ENCODE data around the gene ZNF396. TPM values are rescaled to one million over a fixed set of nuclear protein-coding genes. Genes with fewer than 3 reads are reported as not detected.

ZNF396 gene
- total and polyA plus RNA-seq, 11 donors, result 0.19 to 2.2 (median 0.72) TPM

- Histone ChIP-seq H3K36me3 (peaks cover 0 to 10% (median 0%) of the 10 kb centered on the region in 9 donors), H3K9me3 (no peaks in the 10 kb centered on the region), H3K4me3 (no peak overlapping the region), H3K27me3 (no peaks in the 10 kb centered on the region), H3K27ac (no peak overlapping the region), H3K4me1 (no peaks in the 10 kb centered on the region)
- intact Hi-C loops (cut with DNase I), result no loop called here
- DNase-seq, result no peak
- WGBS, 4 donors, result 92 to 96% (median 95%) methylated on average over 6 of the region's 6 CpGs
- TF ChIP-seq POLR2A (IDR thresholded peaks at IDR 0.05), result no peak
- TF ChIP-seq, protein P1, sequence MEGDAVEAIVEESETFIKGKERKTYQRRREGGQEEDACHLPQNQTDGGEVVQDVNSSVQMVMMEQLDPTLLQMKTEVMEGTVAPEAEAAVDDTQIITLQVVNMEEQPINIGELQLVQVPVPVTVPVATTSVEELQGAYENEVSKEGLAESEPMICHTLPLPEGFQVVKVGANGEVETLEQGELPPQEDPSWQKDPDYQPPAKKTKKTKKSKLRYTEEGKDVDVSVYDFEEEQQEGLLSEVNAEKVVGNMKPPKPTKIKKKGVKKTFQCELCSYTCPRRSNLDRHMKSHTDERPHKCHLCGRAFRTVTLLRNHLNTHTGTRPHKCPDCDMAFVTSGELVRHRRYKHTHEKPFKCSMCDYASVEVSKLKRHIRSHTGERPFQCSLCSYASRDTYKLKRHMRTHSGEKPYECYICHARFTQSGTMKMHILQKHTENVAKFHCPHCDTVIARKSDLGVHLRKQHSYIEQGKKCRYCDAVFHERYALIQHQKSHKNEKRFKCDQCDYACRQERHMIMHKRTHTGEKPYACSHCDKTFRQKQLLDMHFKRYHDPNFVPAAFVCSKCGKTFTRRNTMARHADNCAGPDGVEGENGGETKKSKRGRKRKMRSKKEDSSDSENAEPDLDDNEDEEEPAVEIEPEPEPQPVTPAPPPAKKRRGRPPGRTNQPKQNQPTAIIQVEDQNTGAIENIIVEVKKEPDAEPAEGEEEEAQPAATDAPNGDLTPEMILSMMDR (IDR thresholded peaks at IDR 0.05), result no peak
- no peak for ATAC-seq
These were observed 8.0 kb downstream of the ZNF396 start for GRCh38 chr18:35369126-35369525.

DNA sequence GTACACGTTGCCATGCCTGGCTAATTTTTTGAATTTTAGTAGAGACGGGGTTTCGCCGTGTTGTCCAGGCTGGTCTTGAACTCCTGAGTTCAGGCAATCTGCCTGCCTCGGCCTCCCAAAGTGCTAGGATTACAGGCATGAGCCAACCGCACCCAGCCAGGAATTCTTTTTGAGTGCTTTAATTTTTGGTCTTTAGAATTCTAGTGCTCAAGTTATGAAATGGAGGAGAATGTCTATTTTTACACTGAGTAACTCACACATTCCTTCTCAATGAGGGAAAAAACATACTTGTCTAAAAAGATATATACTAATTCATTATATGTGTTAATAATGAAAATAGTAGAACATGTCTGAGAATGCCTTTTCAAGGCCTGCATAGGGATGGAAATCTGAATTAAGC lies 8.5 kb downstream of the ZNF396 start:
- intact Hi-C loops (cut with DNase I), result no loop called here
- 93 to 95% (median 95%) methylated on average over 6 of the region's 6 CpGs for WGBS, 4 donors
- Histone ChIP-seq H3K4me3 (no peak overlapping the region), H3K4me1 (no peaks in the 10 kb centered on the region), H3K27me3 (no peaks in the 10 kb centered on the region), H3K27ac (no peak overlapping the region), H3K9me3 (no peaks in the 10 kb centered on the region), H3K36me3 (peaks cover 0 to 10% (median 0%) of the 10 kb centered on the region in 9 donors)
- ATAC-seq (no peak), DNase-seq (no peak)
- TF ChIP-seq, protein P1 (IDR thresholded peaks at IDR 0.05), result no peak
- TF ChIP-seq POLR2A (IDR thresholded peaks at IDR 0.05), result no peak

DNA sequence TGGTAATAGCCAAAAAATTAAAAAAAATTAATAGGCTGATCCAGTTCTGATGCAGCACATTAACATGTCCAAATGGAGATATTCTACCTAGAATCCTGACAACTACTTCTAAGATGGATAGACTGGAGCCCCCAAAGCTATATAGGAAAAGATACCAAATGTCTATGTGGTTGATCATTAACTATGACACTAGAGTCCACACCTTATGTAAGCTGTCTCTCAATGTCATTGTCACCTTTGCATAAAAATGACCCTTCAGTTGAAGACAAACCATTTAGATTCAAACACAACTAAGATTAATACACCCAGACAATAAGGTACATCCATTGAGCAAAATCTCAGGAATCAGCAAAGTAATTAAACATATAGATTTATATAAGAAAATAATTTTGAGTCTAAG lies 14.6 kb downstream of the ZNF396 start:
- DNase-seq (no peak), ATAC-seq (no peak)
- intact Hi-C loops (cut with DNase I), result no loop called here
- TF ChIP-seq, protein P1 (IDR thresholded peaks at IDR 0.05), result no peak
- TF ChIP-seq POLR2A (IDR thresholded peaks at IDR 0.05), result no peak
- H3K9me3 ChIP-seq, result no peaks in the 10 kb centered on the region
- no peaks in the 10 kb centered on the region for H3K4me1 ChIP-seq
- H3K27me3 ChIP-seq, result no peaks in the 10 kb centered on the region
- H3K36me3 ChIP-seq, result no peaks in the 10 kb centered on the region
- no peak overlapping the region for H3K27ac ChIP-seq
- no peak overlapping the region for H3K4me3 ChIP-seq

DNA sequence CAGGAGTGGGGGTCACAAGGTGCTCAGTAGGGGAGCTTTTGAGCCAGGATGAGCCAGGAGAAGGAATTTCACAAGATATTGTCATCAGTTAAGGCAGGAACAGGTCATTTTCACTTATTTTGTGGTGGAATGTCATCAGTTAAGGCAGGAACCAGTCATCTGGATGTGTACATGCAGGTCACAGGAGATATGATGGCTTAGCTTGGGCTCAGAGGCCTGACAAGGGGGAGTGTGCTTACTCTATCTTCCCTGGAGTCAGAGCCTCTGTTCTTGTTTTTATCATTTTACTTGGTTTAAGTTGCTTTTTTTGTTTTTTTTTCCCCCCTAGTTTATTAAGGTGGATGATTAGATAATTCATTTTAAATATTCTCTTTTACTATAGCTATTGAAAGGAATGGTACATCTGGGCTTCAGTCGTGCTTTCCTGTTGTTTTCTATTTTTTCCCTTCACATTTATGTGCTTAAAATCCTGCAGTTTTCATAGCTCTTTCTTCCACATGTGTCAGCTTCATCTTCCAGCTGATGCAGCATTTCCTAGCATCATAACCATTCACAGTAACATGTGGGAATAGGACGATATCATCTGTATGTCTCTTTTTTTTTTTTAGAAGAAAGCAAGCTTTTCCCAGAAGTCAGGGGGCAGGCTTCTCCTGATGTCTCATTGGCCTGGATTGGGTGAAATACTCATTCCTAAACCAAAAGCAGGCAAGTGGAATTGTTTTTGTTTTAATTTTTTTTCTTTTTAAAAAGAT lies 15.4 kb downstream of the ZNF396 start:
- no peak for TF ChIP-seq POLR2A (IDR thresholded peaks at IDR 0.05)
- TF ChIP-seq, protein P1 (IDR thresholded peaks at IDR 0.05), result no peak
- Histone ChIP-seq H3K9me3 (no peaks in the 10 kb centered on the region), H3K4me3 (no peak overlapping the region), H3K27me3 (no peaks in the 10 kb centered on the region), H3K36me3 (no peaks in the 10 kb centered on the region), H3K27ac (no peak overlapping the region), H3K4me1 (no peaks in the 10 kb centered on the region)
- 68 to 76% (median 69%) methylated on average over 2 of the region's 2 CpGs for WGBS, 4 donors
- no peak for DNase-seq
- no peak for ATAC-seq
- intact Hi-C loops (cut with DNase I), result no loop called here

Measured in heart left ventricle (tissue), 16 donors.